COLO668 (cell line): Measurements from ENCODE around the gene AMELY.
"Not testable (repeated sequence)": the region's sequence is repeated elsewhere in the genome, so short reads cannot be mapped to it uniquely, and the experiment has no call there.

Experiments
- DNase-seq: peaks from one replicate; lab custom pipeline; 2025; ENCODE audit not compliant: unreplicated experiment; lab: John Stamatoyannopoulos, UW

The AMELY gene

GRCh38 chrY:6911253-6911881 lies at the start of gene AMELY:
Gene AMELY (minus strand): TSS chrY:6911752. CDS start chrY:6872608, 39,144 bp downstream.
- DNase-seq: no peak

GRCh38 chrY:6949947-6950346 lies 38.4 kb upstream of the AMELY start:
- DNase-seq: no peak

GRCh38 chrY:6948378-6948777 lies 36.8 kb upstream of the AMELY start:
- no peak for DNase-seq

- no peak for DNase-seq
Observed at GRCh38 chrY:6947695-6948094, 36.1 kb upstream of the AMELY start.

- no peak for DNase-seq
Observed at GRCh38 chrY:6935497-6935896, 23.9 kb upstream of the AMELY start.

DNA sequence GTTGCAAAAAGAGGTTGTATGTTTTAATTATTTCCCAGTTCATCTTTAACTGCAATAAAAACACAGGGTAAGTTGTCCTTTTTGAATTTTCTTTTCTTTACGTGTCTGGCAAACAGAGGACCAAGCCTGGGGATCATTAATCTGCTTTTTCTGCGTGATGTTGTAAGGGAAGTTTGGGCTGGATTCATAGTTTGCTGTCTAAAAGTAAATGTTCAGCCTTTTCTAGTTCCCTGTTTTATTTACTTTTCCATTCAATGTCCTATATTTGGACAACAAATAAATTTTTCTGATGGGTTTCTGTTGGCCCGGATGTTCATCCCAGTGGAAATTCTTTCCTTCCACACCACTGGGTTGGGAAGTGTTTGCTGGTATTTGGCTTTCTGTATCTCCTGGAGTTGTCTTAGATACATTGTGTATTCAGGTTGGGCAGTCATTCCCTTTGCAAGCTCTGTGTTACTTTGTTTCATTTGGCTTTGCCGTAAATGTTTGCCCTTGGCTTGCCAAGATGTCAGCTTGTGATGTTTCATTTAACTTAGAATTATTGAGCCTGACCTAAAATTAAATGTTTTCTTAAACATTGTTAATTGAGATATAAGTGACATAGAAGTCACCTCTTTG lies 20.3 kb upstream of the AMELY start:
- no peak for DNase-seq

- no peak for DNase-seq
Observed at GRCh38 chrY:6929237-6929636, 17.7 kb upstream of the AMELY start.

GRCh38 chrY:6928265-6928664 lies 16.7 kb upstream of the AMELY start:
- DNase-seq: no peak

DNA sequence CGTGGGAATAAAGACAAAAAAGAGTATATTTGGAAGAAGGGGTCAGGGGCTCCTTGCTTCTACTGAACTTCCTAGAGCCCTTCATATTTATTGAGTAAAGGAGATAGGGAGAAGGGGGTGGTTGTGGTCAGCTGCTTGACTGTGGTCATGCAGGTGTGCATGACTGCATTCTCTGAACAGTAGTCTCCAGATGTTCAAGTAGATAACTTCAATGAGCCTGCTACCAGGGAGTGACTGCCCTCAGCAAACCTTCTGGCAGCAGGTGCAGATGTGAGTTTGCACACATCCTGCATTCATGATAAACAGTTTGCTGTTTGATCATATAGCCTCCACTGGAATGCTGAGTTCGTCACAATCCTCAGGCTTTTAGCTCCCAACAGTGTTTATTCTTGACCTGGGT lies 9.5 kb upstream of the AMELY start:
- no peak for DNase-seq

- no peak for DNase-seq
Observed at GRCh38 chrY:6913362-6913761, 1.8 kb upstream of the AMELY start.

DNA sequence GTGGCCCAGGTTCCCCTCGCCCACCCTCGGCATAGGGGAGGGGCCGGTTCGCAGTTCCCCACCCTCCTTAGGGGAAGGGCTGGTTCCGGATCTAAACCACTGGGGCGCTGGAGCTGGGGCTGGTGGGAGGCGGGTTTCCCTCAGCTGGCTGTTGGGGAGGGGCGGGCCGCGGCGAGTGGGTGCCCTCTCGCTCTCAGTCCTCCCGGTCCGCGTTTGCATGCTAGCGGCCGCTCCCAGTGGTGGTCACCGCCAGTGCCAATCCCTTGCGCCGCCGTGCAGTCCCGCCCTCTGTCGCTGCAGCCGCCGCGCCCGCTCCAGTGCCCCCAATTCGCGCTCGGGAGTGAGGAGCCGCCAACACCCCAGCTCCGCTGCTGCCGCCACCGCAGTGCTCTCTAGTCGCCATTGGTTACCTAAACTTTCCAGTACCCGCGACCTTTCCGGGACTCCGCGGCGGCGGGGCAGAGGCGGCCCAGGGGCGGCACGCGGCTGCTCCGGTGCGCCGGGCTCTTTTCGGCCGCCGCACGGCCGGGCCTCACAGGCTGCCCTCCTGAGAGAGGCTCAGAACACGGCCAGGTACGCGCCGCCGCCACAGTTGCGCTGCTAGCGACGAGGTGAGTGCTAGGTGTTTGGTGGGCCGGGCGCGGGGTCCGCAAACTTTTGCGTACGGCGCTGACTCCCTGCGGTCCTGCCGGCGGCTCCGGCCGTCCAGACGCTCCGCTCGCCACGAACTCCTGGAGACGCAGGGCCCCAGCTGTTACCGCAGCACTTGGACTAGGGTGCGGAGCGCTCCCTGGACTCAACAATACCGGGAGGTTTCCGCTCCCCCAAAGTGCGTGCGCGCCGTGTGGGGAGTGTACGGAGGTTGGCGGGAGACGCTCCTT lies 940 bp downstream of the AMELY start, which contains the start of gene TBL1Y:
Gene TBL1Y (plus strand): TSS at position 326 of the 881 bp plus-strand sequence. CDS start 114,388 bp downstream, outside the sequence.
- no peak for DNase-seq

DNA sequence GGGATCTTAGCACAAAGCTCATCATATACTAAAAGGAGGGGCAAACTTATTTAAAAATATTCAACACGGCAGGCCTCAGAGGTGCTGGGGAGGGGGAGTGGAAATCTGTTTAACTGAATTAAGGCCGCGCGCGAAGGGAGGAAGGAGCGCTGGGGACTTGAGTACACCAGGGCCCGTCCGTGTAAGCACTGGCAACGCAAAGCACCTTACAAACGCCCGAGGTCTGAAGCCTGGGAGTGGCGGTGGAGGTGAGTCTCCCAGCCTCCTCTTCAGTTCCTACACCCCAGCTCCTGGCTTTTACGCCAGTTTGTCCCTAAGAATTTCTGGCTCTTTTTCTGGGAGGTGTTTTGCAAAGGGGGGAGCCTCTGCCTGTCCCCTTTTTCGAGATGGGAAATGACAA lies 1.7 kb downstream of the AMELY start:
- no peak for DNase-seq

DNA sequence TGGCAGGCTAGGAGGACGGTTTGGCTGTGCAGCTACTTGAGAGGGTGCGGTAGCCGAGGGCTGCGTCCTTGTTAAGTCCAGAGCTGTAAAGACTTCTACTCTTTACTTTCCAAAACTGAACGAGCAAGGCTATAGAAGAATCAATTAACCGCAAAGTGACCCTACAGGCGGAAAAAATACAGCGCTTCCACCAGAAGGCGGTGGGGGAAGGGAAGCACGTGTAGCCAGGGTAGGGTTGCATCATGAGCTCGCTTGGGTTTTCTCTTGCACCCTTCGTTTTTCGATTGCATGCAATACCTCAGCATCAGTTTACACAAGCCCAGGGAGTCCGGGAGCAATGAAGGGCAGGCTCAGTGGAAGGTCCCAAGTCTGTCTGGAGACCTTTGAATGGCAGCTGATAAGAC lies 2.4 kb downstream of the AMELY start:
- DNase-seq: no peak

DNA sequence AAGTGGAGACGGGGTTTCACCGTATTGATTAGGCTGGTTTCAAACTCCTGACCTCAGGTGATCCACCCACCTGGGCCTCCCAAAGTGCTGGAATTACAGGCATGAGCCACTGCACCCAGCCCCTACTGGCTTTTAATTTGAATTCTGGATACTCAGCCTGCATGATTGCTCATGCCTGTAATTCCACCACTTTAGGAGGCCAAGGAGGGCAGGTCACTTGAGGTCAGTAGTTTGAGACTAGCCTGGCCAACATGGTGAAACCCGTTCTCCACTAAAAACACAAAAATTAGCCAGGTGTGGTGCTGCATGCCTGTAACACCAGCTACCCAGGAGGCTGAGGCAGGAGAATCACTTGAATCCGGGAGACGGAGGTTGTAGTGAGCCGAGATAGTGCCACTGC lies 3.5 kb downstream of the AMELY start:
- not testable (repeated sequence) for DNase-seq

- DNase-seq: no peak
Observed at GRCh38 chrY:6907591-6907990, 4.0 kb downstream of the AMELY start.

- not testable (repeated sequence) for DNase-seq
Observed at GRCh38 chrY:6902116-6902515, 9.4 kb downstream of the AMELY start.

DNA sequence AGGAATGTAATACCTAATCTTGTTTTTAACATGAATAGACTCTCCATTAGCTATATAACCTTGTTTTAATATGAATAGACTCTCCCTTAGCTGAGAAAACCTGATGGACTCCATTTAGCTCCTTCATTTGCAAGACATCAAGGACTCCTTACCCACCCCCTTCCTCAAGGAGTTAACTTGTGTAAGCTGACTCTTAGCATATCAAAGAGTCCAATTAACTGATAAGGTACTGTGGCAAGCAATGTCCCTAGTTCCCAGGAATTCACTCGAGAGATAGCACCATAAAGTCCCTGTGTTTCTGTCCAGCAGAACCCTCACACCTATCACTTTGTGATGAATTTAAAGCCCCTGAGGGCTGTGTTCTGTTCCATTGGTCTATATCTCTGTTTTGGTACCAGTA lies 16.3 kb downstream of the AMELY start:
- no peak for DNase-seq

- no peak for DNase-seq
Observed at GRCh38 chrY:6894496-6894895, 17.1 kb downstream of the AMELY start.

DNA sequence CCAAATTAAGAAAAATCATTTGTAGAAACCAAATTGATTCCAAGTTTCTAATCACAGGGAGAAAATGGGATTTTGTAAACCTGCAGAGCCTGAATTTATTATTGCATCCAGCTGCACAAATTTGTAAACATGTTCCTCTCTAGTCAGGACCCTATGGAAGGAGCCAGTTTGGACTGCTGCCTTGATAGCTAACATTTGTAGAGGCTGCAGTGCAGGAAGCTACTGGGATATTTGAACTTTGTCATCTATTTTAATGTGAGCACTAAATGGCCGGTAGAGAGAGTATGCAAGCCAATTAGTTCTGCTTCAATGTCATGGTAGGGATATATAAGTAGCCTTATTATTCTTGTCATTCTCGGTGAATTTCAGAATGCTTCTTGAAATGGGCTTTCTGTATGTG lies 62.2 kb downstream of the AMELY start:
- DNase-seq: no peak

DNA sequence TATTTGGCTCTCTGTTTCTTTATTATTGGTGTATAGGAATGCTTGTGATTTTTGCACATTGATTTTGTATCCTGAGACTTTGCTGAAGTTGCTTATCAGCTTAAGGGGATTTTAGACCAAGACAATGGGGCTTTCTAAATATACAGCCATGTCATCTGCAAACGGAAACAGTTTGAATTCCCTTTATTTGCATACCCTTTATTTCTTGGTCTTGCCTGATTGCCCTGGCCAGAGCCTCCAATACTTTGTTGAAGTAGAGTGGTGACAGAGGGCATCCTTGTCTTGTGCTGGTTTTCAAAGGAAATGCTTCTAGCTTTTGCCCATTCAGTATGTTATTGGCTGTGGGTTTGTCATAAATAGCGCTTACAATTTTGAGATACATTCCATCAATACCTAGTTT lies 68.9 kb downstream of the AMELY start:
- not testable (repeated sequence) for DNase-seq
